Ovary (tissue), 3 donors: ENCODE measurements around the gene MSI2.

Experiments used
- CTCF ChIP-seq, 3 donors: fragments of 450-650 bp in 2 of 3; fragments of 200-600 bp in 1 of 3; IDR thresholded peaks; one replicate each; pipeline versions ENCODE4 v1.5.1 to v1.8.0; 2016 to 2022; ENCODE audit warnings: antibody characterized with exemption in 3 of 3, mild to moderate bottlenecking in 1 of 3
- POLR2A ChIP-seq: fragments of 450-650 bp; IDR thresholded peaks from one replicate; pipeline ENCODE4 v1.6.1; 2017; ENCODE audit warnings: antibody characterized with exemption, mild to moderate bottlenecking, moderate library complexity
- donor health status: DM: no; HTN: no; CAD: no.

GRCh38 chr17:57366177-57366557, 109.8 kb downstream of the MSI2 start:
- TF ChIP-seq CTCF (IDR thresholded peaks at IDR 0.05) (no peak), POLR2A (no peak)
